HEK293T (cell line): ENCODE results near the gene TNFAIP2.

Source experiments
- ARNT ChIP-seq: fragments of 450-650 bp; IDR thresholded peaks from 2 replicates; pipeline ENCODE4 v1.6.1; 2017; ENCODE audit warnings: mild to moderate bottlenecking
- BHLHE40 ChIP-seq: fragments of 450-650 bp; IDR thresholded peaks from 2 replicates; pipeline ENCODE4 v1.6.1; 2016; ENCODE audit warnings: mild to moderate bottlenecking, moderate library complexity, borderline replicate concordance
- CTBP1 ChIP-seq: fragments of 450-650 bp; IDR thresholded peaks from 2 replicates; pipeline ENCODE4 v1.6.1; 2016; ENCODE audit warnings: borderline replicate concordance
- FOXA1 ChIP-seq: fragments of 450-650 bp; IDR thresholded peaks from 2 replicates; pipeline ENCODE4 v1.6.1; 2016; ENCODE audit warnings: mild to moderate bottlenecking
- FOXK2 ChIP-seq: fragments of 450-650 bp; IDR thresholded peaks from 2 replicates; pipeline ENCODE4 v1.6.1; 2016; ENCODE audit warnings: mild to moderate bottlenecking
- NFRKB ChIP-seq: fragments of 450-650 bp; IDR thresholded peaks from 2 replicates; pipeline ENCODE4 v1.6.1; 2016; ENCODE audit warnings: mild to moderate bottlenecking, moderate library complexity
- SP1 ChIP-seq: fragments of 450-650 bp; IDR thresholded peaks from 2 replicates; pipeline ENCODE4 v1.6.1; 2017
- ZNF384 ChIP-seq: fragments of 450-650 bp; IDR thresholded peaks from 2 replicates; pipeline ENCODE4 v1.6.1; 2016

- no peak for TF ChIP-seq CTBP1
- TF ChIP-seq NFRKB = no peak
- TF ChIP-seq ARNT = no peak
- TF ChIP-seq FOXK2 = no peak
- no peak for TF ChIP-seq BHLHE40
- no peak for TF ChIP-seq SP1
- TF ChIP-seq FOXA1 = no peak
- TF ChIP-seq ZNF384 = no peak
These were observed 17.6 kb upstream of the TNFAIP2 start for GRCh38 chr14:103105580-103106150.
